ENCODE results near the gene MYO5C. TPM values are rescaled to one million over a fixed set of nuclear protein-coding genes. Genes with fewer than 3 reads are reported as not detected.

Gene MYO5C
- total RNA-seq, 2 donors from 2014 or later = 19.1 to 26.7 TPM

- no peak overlapping the region for H3K4me3 ChIP-seq (ENCODE audit: low read length)
- H3K9ac ChIP-seq (ENCODE audit: extremely low read depth, low read length, poor library complexity, severe bottlenecking) = no peak overlapping the region
- TF ChIP-seq CTCF (conservative IDR thresholded peaks at IDR 0.05) = no peak
- no peak overlapping the region for H3K4me3 Mint-ChIP-seq
- peaks cover 8% of the 10 kb centered on the region for H3K9me3 Mint-ChIP-seq
- WGBS, 2 experiments (ENCODE audit: insufficient coverage in 1 of 2, insufficient read length in 1 of 2) = 94 to 100% methylated on average over 1 to 4 of the region's 4 CpGs
- no peaks in the 10 kb centered on the region for H3K4me1 ChIP-seq (ENCODE audit: control insufficient read depth, insufficient read depth, low read length)
- H3K9me3 ChIP-seq (ENCODE audit: control insufficient read depth, low read length) = no peaks in the 10 kb centered on the region
- H3K27ac Mint-ChIP-seq = no peak overlapping the region
- peaks cover 10% of the 10 kb centered on the region for H3K36me3 Mint-ChIP-seq (ENCODE audit: low read depth)
- no peak for DNase-seq
- peaks cover 7% of the 10 kb centered on the region for H3K27me3 Mint-ChIP-seq (ENCODE audit: insufficient read depth)
- peaks cover 14% of the 10 kb centered on the region for H3K27me3 ChIP-seq (ENCODE audit: control insufficient read depth, insufficient read depth, low read length, poor library complexity, severe bottlenecking)
- H3K36me3 ChIP-seq (ENCODE audit: control insufficient read depth, insufficient read depth, low read length) = peaks cover 3% of the 10 kb centered on the region
- no peak overlapping the region for H3K27ac ChIP-seq (ENCODE audit: low read depth, low read length)
- H3K4me1 Mint-ChIP-seq = peaks cover 20% of the 10 kb centered on the region
Measured at GRCh38 chr15:52291204-52291603, 4.4 kb downstream of the MYO5C start.

- H3K4me3 Mint-ChIP-seq = no peak overlapping the region
- Histone ChIP-seq H3K4me3 (ENCODE audit: low read length) (no peak overlapping the region), H3K27me3 (ENCODE audit: control insufficient read depth, insufficient read depth, low read length, poor library complexity, severe bottlenecking) (peaks cover 14% of the 10 kb centered on the region), H3K27ac (ENCODE audit: low read depth, low read length) (no peak overlapping the region), H3K9ac (ENCODE audit: extremely low read depth, low read length, poor library complexity, severe bottlenecking) (no peak overlapping the region), H3K4me1 (ENCODE audit: control insufficient read depth, insufficient read depth, low read length) (no peaks in the 10 kb centered on the region), H3K36me3 (ENCODE audit: control insufficient read depth, insufficient read depth, low read length) (peaks cover 3% of the 10 kb centered on the region), H3K9me3 (ENCODE audit: control insufficient read depth, low read length) (no peaks in the 10 kb centered on the region)
- peaks cover 7% of the 10 kb centered on the region for H3K27me3 Mint-ChIP-seq (ENCODE audit: insufficient read depth)
- TF ChIP-seq CTCF (conservative IDR thresholded peaks at IDR 0.05) = no peak
- DNase-seq = no peak
- H3K9me3 Mint-ChIP-seq = peaks cover 9% of the 10 kb centered on the region
- WGBS, 2 experiments (ENCODE audit: insufficient coverage in 1 of 2, insufficient read length in 1 of 2) = 94 to 100% methylated on average over 2 to 3 of the region's 3 CpGs
- peaks cover 10% of the 10 kb centered on the region for H3K36me3 Mint-ChIP-seq (ENCODE audit: low read depth)
- H3K4me1 Mint-ChIP-seq = peaks cover 20% of the 10 kb centered on the region
- H3K27ac Mint-ChIP-seq = no peak overlapping the region
Measured at GRCh38 chr15:52290800-52291199, 4.8 kb downstream of the MYO5C start.

- no peaks in the 10 kb centered on the region for H3K9me3 ChIP-seq (ENCODE audit: control insufficient read depth, low read length)
- WGBS, 2 experiments (ENCODE audit: insufficient coverage in 1 of 2, insufficient read length in 1 of 2) = 47% methylated on average over 2 of the region's 4 CpGs; no CpG with 5 or more reads in 1 of the 2 experiments
- DNase-seq = no peak
- peaks cover 20% of the 10 kb centered on the region for H3K4me1 Mint-ChIP-seq
- H3K27ac Mint-ChIP-seq = no peak overlapping the region
- peaks cover 14% of the 10 kb centered on the region for H3K9me3 Mint-ChIP-seq
- TF ChIP-seq CTCF (conservative IDR thresholded peaks at IDR 0.05) = no peak
- no peaks in the 10 kb centered on the region for H3K4me1 ChIP-seq (ENCODE audit: control insufficient read depth, insufficient read depth, low read length)
- H3K9ac ChIP-seq (ENCODE audit: extremely low read depth, low read length, poor library complexity, severe bottlenecking) = no peak overlapping the region
- peaks cover 14% of the 10 kb centered on the region for H3K27me3 ChIP-seq (ENCODE audit: control insufficient read depth, insufficient read depth, low read length, poor library complexity, severe bottlenecking)
- H3K4me3 ChIP-seq (ENCODE audit: low read length) = no peak overlapping the region
- peaks cover 7% of the 10 kb centered on the region for H3K27me3 Mint-ChIP-seq (ENCODE audit: insufficient read depth)
- no peak overlapping the region for H3K4me3 Mint-ChIP-seq
- H3K27ac ChIP-seq (ENCODE audit: low read depth, low read length) = no peak overlapping the region
- peaks cover 15% of the 10 kb centered on the region for H3K36me3 Mint-ChIP-seq (ENCODE audit: low read depth)
- peaks cover 3% of the 10 kb centered on the region for H3K36me3 ChIP-seq (ENCODE audit: control insufficient read depth, insufficient read depth, low read length)
Measured at GRCh38 chr15:52290329-52290728, 5.3 kb downstream of the MYO5C start.

All from endodermal cell (in vitro differentiated cells).